Activated naive CD4-positive, alpha-beta T cell treated with Interleukin-2 at 50 U/mL for 16 hours (primary cell): ENCODE measurements around the gene MX1.
A peak's percentile ranks its signal among the peaks of the same experiment; 100 is the strongest.
"Not testable (repeated sequence)": the region's sequence is repeated elsewhere in the genome, so short reads cannot be mapped to it uniquely, and the experiment has no call there.

Source experiments
- DNase-seq: peaks from one replicate; pipeline ENCODE4 v3.0.0-alpha.2; 2020

The MX1 gene

DNA sequence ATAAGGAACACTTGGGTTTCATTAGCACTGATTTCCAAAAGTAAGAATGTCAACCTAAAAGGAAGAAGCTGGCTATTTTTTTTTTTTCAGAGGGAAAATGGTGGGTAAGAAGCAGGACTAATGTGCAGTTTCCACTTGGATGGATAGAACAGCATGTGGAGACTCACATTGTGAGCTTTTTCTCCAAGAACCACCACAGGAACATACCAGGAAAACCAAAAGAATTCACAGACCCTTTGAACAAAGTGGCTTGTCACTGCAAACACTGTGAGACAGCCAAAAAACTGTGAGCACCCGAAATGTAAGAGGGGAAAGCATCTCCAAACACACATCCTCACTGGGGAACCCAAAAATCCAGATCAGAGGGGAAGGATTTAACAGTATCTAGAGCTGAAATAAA, 15.7 kb upstream of the MX1 start:
- DNase-seq: no peak

DNA sequence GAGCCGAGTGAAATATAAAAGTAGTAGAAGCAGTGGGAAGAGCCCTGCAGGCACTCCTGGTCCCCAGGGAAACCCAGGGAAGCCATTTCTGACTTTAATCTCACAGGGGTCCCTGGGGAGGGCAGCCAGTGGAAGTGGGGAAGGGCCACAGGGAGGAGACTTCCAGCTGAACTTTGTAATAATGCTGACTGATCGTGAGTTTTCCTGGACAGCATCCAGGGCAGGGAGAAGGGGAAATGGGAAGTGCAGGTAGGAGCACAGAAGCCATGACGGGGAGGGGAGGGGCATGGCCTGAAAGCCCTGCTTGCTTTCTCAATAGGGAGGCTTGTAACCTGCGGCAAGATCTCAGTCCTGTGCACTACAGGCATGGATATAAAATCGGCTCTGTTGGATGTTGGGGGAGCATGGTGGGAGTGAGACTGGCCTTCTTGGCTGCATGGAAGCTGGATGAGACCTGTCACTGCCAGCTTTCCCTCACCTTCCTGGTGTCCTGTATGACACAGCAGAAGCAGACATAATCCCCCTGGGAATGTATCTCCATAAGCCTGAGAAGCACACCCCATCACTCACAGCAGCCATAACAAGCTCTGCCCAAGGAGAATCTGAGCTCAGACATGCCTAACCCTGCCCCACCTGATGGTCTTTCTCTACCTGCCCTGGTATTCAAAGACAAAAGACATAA, 15.1 kb upstream of the MX1 start:
- no peak for DNase-seq

DNA sequence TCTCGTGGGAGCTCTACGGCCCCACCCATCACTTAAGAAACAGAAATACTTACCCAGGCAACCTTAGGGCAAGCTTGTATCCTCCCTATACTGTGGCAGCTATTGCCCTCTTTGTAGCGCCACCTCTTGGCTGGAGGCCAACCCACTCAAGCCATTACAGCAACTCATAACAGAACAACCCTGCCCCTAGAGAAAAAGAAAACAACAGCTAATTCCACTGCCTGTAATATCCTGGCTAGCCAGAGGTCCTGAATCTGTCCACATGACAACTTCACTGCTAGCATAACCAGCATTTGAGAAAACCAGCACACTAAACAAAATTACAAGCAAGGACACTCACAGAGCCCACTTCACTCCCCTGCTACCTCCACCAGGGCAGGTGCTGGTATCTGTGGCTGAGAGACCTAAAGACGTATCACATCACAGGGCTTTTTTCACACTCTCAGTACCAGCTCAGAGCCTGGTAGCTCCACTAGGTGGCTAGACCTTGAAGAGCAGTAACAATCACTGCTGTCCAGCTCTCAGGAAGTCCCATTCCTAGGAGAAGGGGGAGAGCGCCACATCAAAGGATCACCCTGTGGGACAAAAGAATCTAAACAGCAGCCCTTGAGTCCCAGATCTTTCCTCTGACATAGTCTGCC, 14.5 kb upstream of the MX1 start:
- no peak for DNase-seq

DNA sequence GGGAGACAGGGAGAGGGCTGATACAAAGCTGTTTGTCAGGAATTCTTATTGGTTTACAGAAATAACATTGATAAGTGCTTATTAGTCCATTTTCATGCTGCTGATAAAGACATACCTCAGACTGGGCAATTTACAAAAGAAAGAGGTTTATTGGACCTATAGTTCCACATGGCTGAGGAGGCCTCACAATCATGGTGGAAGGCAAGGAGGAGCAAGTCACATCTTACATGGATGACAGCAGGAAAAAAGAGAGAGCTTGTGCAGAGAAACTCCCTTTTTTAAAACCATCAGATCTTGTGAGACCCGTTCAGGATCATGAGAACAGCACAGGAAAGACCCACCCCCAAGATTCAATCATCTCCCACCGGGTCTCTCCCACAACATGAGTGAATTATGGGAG, 8.5 kb upstream of the MX1 start:
- DNase-seq: not testable (repeated sequence)

GRCh38 chr21:41418393-41418792, 7.6 kb upstream of the MX1 start:
- DNase-seq: no peak

DNA sequence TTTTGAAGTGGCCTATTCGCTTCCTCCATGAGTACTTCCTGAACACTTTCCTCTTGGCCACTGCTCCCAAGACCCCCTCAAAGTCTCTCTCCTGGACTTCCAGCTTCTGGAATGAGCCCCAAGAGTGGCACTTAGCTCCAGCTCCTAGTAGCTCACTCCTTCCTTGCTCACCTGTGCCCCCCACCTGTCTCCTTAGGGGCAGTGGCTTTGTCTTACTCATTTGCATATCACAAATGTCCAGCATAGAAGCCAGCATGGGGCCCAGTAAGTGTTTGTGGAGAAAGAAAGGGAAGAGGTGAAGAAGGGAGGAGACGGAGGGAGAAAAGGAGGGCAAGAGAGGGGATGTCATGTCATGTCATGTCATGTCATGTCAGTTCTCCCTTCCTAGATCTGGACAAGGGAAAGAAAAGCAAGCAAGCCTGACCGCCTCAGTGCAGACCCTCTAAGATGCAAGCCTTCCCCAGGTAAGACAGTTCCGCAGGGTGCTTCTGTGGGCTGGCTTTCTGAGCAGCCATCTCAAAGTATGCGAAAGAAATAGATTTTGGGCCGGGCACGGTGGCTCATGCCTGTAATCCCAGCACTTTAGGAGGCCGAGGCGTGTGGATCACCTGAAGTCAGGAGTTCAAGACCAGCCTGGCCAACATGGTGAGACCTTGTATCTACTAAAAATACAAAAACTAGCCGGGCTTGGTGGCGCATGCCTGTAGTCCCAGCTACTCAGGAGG, 6.9 kb upstream of the MX1 start:
- no peak for DNase-seq

GRCh38 chr21:41419921-41420862, 5.8 kb upstream of the MX1 start:
- DNase-seq: peak; percentile 54

DNA sequence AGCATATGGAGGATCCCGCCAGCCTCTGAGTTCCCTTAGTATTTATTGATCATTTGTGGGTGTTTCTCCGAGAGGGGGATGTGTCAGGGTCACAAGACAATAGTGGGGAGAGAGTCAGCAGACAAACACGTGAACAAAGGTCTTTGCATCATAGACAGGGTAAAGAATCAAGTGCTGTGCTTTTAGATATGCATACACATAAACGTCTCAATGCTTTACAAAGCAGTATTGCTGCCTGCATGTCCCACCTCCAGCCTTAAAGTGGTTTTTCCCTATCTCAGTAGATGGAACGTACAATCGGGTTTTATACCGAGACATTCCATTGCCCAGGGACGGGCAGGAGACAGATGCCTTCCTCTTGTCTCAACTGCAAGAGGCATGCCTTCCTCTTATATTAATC, 5.0 kb upstream of the MX1 start:
- not testable (repeated sequence) for DNase-seq

DNA sequence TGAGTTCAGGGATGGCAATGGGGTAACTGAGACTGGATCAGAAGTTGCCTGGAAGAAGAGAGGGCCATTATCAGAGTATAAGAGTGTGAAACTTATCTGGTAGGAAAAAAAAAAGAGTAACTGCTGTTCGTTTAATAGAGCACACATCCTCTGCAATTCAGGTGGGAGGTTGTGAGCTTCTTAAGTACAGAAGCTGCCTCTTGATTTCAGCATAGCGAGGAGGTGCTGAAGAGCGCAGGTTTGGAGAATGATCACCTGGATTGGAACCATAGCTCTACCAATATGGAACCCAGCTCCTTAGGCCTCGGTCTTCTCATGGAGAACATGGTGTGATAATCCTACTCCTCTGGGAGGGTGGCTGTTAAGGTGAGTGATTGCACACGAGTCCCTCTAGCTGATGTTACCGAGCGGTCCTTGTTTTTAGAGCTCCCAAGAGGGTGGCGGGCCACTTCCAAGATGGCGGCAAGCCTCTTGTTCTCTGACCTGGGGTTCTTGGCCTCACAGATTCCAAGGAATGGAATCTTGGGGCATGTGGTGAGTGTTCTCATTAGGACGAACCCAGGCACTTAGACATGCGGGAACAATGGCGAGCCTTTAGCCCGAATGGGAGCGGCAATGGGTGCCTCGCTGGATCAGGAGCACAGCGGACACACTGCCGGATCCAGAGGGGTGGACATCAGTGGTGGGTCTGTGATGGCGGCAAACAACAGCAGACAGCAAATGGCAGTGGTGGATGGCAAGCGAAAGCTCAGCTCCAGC, 3.3 kb upstream of the MX1 start:
- DNase-seq: no peak

- DNase-seq: not testable (repeated sequence)
Measured at GRCh38 chr21:41423305-41423636, 2.8 kb upstream of the MX1 start.

GRCh38 chr21:41425588-41425953, 468 bp upstream of the MX1 start:
- DNase-seq: no peak

DNA sequence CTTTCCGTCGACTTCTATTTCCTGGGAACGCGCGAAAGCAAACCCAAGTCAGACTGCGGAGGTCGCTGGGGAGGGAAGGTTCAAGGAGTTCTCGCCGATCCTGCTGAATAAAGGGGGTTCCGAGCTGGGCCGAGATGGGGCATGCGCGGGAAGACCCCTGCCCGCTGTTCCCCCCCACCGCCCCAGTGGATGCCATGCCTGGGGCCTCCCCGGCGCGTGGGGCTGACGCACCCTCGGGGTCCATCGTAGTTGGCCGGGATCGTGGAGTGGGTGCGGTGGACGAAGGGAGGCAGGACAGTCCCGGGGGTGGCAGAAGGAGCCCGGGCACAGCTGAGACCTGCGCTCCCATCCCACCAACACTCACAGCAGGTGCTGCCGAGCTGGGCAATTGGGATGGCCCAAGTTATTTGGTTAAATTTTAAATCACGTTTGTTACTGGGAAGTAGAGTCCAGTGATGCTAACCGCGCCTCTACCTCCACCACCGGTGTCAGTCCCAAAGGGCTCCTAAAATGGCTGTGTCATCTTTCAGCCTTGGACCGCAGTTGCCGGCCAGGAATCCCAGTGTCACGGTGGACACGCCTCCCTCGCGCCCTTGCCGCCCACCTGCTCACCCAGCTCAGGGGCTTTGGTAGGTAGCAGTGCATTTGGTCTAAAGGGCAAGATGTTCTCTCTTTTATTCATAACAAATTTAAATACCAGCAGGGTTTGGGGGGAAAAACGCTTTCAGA, 801 bp downstream of the MX1 start:
- DNase-seq: no peak

DNA sequence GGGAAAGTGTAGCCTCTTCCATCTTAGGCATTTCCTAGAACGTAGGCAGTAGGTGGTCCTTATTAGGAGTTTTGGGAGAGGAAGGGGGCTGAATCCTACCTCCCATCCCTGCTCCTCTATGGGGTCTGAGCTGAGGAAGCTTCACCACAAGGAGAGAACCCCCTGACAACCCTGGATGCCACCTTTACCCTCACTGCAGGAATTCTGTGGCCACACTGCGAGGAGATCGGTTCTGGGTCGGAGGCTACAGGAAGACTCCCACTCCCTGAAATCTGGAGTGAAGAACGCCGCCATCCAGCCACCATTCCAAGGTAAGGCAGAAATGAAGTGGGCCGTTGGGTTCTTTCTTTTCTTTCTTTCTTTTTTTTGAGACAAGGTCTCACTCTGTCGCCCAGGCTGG, 1.5 kb downstream of the MX1 start:
- DNase-seq: no peak

DNA sequence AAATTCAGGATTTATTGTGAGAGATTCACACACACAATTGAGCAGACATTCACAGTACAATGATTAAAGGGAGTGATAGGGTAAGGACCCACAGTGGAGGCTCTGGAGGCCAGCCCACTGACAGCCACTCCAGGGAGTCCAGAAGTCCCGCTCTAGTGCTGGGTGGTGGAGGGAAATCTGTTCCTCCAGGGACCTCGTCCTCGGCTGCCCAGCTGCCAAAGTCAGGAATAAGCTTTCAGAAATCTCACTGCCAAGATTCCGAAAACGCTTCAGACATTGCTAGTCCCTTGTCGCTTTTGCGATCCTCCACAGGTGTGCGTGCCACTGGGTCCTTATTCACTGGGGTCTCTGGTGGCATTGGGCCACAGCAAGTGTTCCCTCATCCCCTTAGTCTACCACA, 2.3 kb downstream of the MX1 start:
- no peak for DNase-seq

GRCh38 chr21:41428847-41429246, 2.8 kb downstream of the MX1 start:
- DNase-seq: no peak

GRCh38 chr21:41429305-41429704, 3.3 kb downstream of the MX1 start:
- no peak for DNase-seq

- DNase-seq: no peak
Measured at GRCh38 chr21:41429925-41430491, 4.0 kb downstream of the MX1 start.

DNA sequence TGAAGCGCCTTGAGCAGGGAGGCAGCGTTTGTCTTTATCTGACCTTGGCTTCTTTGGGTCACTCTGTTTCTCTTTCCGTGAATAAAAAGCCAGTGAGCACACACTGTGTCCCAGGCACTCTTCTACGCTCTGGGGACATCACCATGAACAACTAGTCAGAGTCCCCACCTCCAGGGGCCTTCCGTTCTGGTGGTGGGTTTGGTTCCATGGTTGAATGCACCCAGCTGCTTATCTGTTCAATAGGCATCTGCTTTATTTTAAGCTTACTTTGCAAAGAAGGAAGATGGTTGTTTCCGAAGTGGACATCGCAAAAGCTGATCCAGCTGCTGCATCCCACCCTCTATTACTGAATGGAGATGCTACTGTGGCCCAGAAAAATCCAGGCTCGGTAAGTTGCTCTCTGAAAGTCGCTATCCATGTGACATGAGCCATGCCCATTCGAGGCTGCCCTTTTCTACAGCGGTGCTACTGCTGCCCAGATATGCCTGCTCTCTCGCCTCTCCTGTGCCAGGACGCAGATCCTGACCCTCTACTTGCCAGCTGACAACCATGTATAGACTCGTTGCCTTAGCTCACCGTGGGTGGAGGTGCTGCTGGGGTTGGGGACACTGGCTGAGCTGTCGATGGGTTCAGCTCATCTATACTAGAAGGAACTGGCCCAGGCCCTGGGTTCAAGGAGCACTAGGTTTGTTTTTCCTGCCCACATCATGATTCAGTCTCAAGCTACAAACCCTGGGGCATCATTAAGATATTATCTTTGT, 5.9 kb downstream of the MX1 start:
- DNase-seq: no peak

GRCh38 chr21:41432562-41433460, 6.8 kb downstream of the MX1 start:
- no peak for DNase-seq

GRCh38 chr21:41433566-41433965, 7.5 kb downstream of the MX1 start:
- DNase-seq: no peak
